Measurements from ENCODE around the gene CADM1.

GRCh38 chr11:115133475-115134209 is 370.6 kb downstream of the CADM1 start:
- TF ChIP-seq, protein P1, sequence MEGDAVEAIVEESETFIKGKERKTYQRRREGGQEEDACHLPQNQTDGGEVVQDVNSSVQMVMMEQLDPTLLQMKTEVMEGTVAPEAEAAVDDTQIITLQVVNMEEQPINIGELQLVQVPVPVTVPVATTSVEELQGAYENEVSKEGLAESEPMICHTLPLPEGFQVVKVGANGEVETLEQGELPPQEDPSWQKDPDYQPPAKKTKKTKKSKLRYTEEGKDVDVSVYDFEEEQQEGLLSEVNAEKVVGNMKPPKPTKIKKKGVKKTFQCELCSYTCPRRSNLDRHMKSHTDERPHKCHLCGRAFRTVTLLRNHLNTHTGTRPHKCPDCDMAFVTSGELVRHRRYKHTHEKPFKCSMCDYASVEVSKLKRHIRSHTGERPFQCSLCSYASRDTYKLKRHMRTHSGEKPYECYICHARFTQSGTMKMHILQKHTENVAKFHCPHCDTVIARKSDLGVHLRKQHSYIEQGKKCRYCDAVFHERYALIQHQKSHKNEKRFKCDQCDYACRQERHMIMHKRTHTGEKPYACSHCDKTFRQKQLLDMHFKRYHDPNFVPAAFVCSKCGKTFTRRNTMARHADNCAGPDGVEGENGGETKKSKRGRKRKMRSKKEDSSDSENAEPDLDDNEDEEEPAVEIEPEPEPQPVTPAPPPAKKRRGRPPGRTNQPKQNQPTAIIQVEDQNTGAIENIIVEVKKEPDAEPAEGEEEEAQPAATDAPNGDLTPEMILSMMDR (IDR thresholded peaks at IDR 0.05; ENCODE audit: low read depth, low read length, poor library complexity, severe bottlenecking) = no peak
- no peak for TF ChIP-seq EZH2phosphoT487 (IDR thresholded peaks at IDR 0.05; ENCODE audit: borderline replicate concordance, low read length)
